Transverse colon (tissue), 4 donors: ENCODE results near the gene BAIAP2. TPM values are rescaled to one million over a fixed set of nuclear protein-coding genes. Genes with fewer than 3 reads are reported as not detected.

Experiments used
- DNase-seq: peaks from one replicate; pipeline ENCODE4 v3.0.0-alpha.2; 2019
- H3K27ac ChIP-seq, 4 donors: fragments of 200-600 bp; sonication (generic); 2 replicates each; pipeline ENCODE4 v1.5.1; 2016 to 2018; ENCODE audit warnings: inconsistent platforms in 4 of 4
- H3K27me3 ChIP-seq: fragments of 200-600 bp; sonication (generic); 2 replicates; pipeline ENCODE4 v1.5.1; 2017; ENCODE audit warnings: inconsistent platforms
- H3K36me3 ChIP-seq, 4 donors: fragments of 200-600 bp; sonication (generic); 2 replicates each; pipeline ENCODE4 v1.5.1; 2017 to 2019; ENCODE audit warnings: inconsistent platforms in 4 of 4
- H3K4me1 ChIP-seq, 4 donors: fragments of 200-600 bp; sonication (generic); 2 replicates each; pipeline ENCODE4 v1.5.1; 2017 to 2020; ENCODE audit warnings: inconsistent platforms in 4 of 4
- H3K4me3 ChIP-seq, 4 donors: fragments of 200-600 bp; sonication (generic); 1 replicate in 1 of 4; 2 replicates in 3 of 4; pipeline versions ENCODE4 v1.5.1 to v1.6.1; 2017 to 2019; ENCODE audit warnings: inconsistent platforms in 4 of 4
- H3K9me3 ChIP-seq, 2 donors: fragments of 200-600 bp; sonication (generic); 2 replicates each; pipeline ENCODE4 v1.5.1; 2017 to 2019; ENCODE audit warnings: inconsistent platforms in 2 of 2
- CTCF ChIP-seq, 5 experiments: fragments of 200-600 bp in 3 of 5; fragments of 450-650 bp in 2 of 5; sonication (generic) in 3 of 5; IDR thresholded peaks; 1 replicate in 2 of 5; 2 replicates in 3 of 5; pipeline ENCODE4 v1.5.1; 2016 to 2017; ENCODE audit warnings: antibody characterized with exemption in 5 of 5, inconsistent platforms in 3 of 5, mild to moderate bottlenecking in 2 of 5, moderate library complexity in 1 of 5
- EP300 ChIP-seq: sonication (generic); formaldehyde crosslinking; IDR thresholded peaks from one replicate; pipeline ENCODE4 v1.6.1; 2017; ENCODE audit warnings: antibody characterized with exemption, low read depth
- POLR2A ChIP-seq: fragments of 450-650 bp; IDR thresholded peaks from one replicate; pipeline ENCODE4 v1.6.1; 2016; ENCODE audit warnings: antibody characterized with exemption, mild to moderate bottlenecking, moderate library complexity
- POLR2AphosphoS5 ChIP-seq, 3 donors: sonication (generic); formaldehyde crosslinking; IDR thresholded peaks; one replicate each; pipeline ENCODE4 v1.6.1; 2016; ENCODE audit warnings: antibody characterized with exemption in 3 of 3
- WGBS, 2 donors: methylation state at CpG; one replicate each; pipeline ENCODE4 v1.1.5; 2018; ENCODE audit warnings: low coverage in 1 of 2; 5-methylcytosine and 5-hydroxymethylcytosine counted together
- in situ Hi-C, 4 donors: fragments of 200-750 bp; cut with MboI; loops; one replicate each; pipeline versions ENCODE4 v1.15.0 to v1.15.1; 2017; ENCODE audit warnings: low sequenced_read_pairs in 3 of 4, low pct_ligation_motif_present in 1 of 4, low pct_unique_long_range_greater_than_20kb in 1 of 4
- intact Hi-C: fragments of 100-400 bp; cut with DNase I; formaldehyde crosslinking; loops from one replicate; pipeline ENCODE4 v1.15.1; 2023; ENCODE audit warnings: low total_unique reads
- total RNA-seq, 4 donors: library from RNA; depleted of rRNA; stranded (reverse); fragments of >200 nt; gene quantifications; one replicate each; pipeline ENCODE4 v1.1.0, GENCODE V29; 2016

The BAIAP2 gene
- total RNA-seq, 4 donors from 2014 or later: 11.7 to 62.1 (median 39.6) TPM

GRCh38 chr17:81097943-81098308 lies 63.0 kb downstream of the BAIAP2 start:
- 68% methylated on average over 9 of the region's 13 CpGs; no CpG with 5 or more reads in 1 of the 2 donors for WGBS, 2 donors
- Histone ChIP-seq H3K4me3 (no peak overlapping the region), H3K36me3 (peaks cover 0 to 8% (median 0%) of the 10 kb centered on the region in 4 donors), H3K27ac (peak overlapping the region; percentile 29 to 76 (median 64)), H3K9me3 (no peaks in the 10 kb centered on the region), H3K4me1 (peaks cover 22 to 44% (median 37%) of the 10 kb centered on the region in 4 donors), H3K27me3 (no peaks in the 10 kb centered on the region)
- peak; percentile 39 for DNase-seq
- TF ChIP-seq POLR2AphosphoS5 (IDR thresholded peaks at IDR 0.05): no peak
- TF ChIP-seq EP300: no peak
- TF ChIP-seq POLR2A: no peak
- no peak for TF ChIP-seq CTCF (IDR thresholded peaks at IDR 0.05)
- in situ Hi-C loops: loop anchor here in 2 of 4 donors (10.0 kb wide), 1 partner anchor 73 kb away; no protein-coding TSS in a partner anchor
- intact Hi-C loops: loop anchor here (5.0 kb wide), 1 partner anchor 76 kb away; no protein-coding TSS in a partner anchor

- TF ChIP-seq POLR2AphosphoS5 (IDR thresholded peaks at IDR 0.05) (no peak), POLR2A (no peak), EP300 (no peak), CTCF (IDR thresholded peaks at IDR 0.05) (no peak)
- Histone ChIP-seq H3K4me3 (no peak overlapping the region), H3K36me3 (peaks cover 0 to 13% (median 0%) of the 10 kb centered on the region in 4 donors), H3K27me3 (no peaks in the 10 kb centered on the region), H3K27ac (no peak overlapping the region), H3K4me1 (peaks cover 22 to 37% (median 30%) of the 10 kb centered on the region in 4 donors), H3K9me3 (no peaks in the 10 kb centered on the region)
- intact Hi-C loops: loop anchor here (2.0 to 5.0 kb wide), 2 partner anchors 78 to 111 kb away; no protein-coding TSS in a partner anchor
- whole genome bisulfite sequencing, 2 donors: 92% methylated on average over 21 of the region's 23 CpGs; no CpG with 5 or more reads in 1 of the 2 donors
- no peak for DNase-seq
- in situ Hi-C loops: loop anchor here in 2 of 4 donors (10.0 kb wide), 2 partner anchors 75 to 105 kb away; partner anchors contain the start of gene CHMP6 (in 1 of the 2)
These were observed 64.9 kb downstream of the BAIAP2 start for GRCh38 chr17:81099888-81100287.

GRCh38 chr17:81100668-81101067 lies 65.7 kb downstream of the BAIAP2 start:
- Histone ChIP-seq H3K9me3 (no peaks in the 10 kb centered on the region), H3K27ac (no peak overlapping the region), H3K27me3 (no peaks in the 10 kb centered on the region), H3K4me3 (no peak overlapping the region), H3K36me3 (peaks cover 0 to 13% (median 0%) of the 10 kb centered on the region in 4 donors), H3K4me1 (peaks cover 15 to 29% (median 23%) of the 10 kb centered on the region in 4 donors)
- no peak for TF ChIP-seq POLR2AphosphoS5 (IDR thresholded peaks at IDR 0.05)
- TF ChIP-seq CTCF (IDR thresholded peaks at IDR 0.05): no peak
- TF ChIP-seq EP300: no peak
- no peak for TF ChIP-seq POLR2A
- 92% methylated on average over 10 of the region's 10 CpGs; no CpG with 5 or more reads in 1 of the 2 donors for WGBS, 2 donors
- in situ Hi-C loops: loop anchor here in 1 of 4 donors (10.0 kb wide), 1 partner anchor 106 kb away; the partner anchor contains the start of gene CHMP6
- DNase-seq: no peak
- intact Hi-C loops: loop anchor here (2.0 kb wide), 1 partner anchor 112 kb away; no protein-coding TSS in a partner anchor

GRCh38 chr17:81101614-81102306 lies 66.8 kb downstream of the BAIAP2 start:
- peak; percentile 100 for TF ChIP-seq CTCF (IDR thresholded peaks at IDR 0.05)
- peak in 2 of 3 donors; percentile 29 to 52 for TF ChIP-seq POLR2AphosphoS5 (IDR thresholded peaks at IDR 0.05)
- TF ChIP-seq POLR2A: no peak
- intact Hi-C loops: loop anchor here (2.0 kb wide), 1 partner anchor 113 kb away; no protein-coding TSS in a partner anchor
- H3K27me3 ChIP-seq: no peaks in the 10 kb centered on the region
- no peaks in the 10 kb centered on the region for H3K9me3 ChIP-seq
- H3K4me1 ChIP-seq: peaks cover 12 to 19% (median 14%) of the 10 kb centered on the region in 4 donors
- peak; percentile 86 for DNase-seq
- in situ Hi-C loops: loop anchor here in 1 of 4 donors (10.0 kb wide), 1 partner anchor 107 kb away; the partner anchor contains the start of gene CHMP6
- 59% methylated on average over 19 of the region's 33 CpGs; no CpG with 5 or more reads in 1 of the 2 donors for WGBS, 2 donors
- H3K36me3 ChIP-seq: peaks cover 0 to 13% (median 0%) of the 10 kb centered on the region in 4 donors
- no peak overlapping the region for H3K27ac ChIP-seq
- no peak overlapping the region for H3K4me3 ChIP-seq
